Breast epithelium (tissue), 4 donors: ENCODE data around the gene CHMP5. TPM values are rescaled to one million over a fixed set of nuclear protein-coding genes. Genes with fewer than 3 reads are reported as not detected.

ENCODE experiments used
- DNase-seq, 2 donors: peaks; one replicate each; pipeline ENCODE4 v3.0.0-alpha.2; 2019; ENCODE audit warnings: low spot score in 2 of 2
- H3K27ac ChIP-seq, 2 donors: fragments of 200-600 bp; sonication (generic) in 1 of 2; one replicate each; pipeline ENCODE4 v1.5.1; 2016 to 2019; ENCODE audit warnings: mild to moderate bottlenecking in 1 of 2
- H3K27me3 ChIP-seq, 2 donors: fragments of 200-600 bp; sonication (generic) in 1 of 2; one replicate each; pipeline versions ENCODE4 v1.5.1 to v1.6.0; 2017 to 2019; ENCODE audit warnings: control low read depth in 1 of 2, mild to moderate bottlenecking in 1 of 2
- H3K36me3 ChIP-seq: fragments of 200-600 bp; one replicate; pipeline ENCODE4 v1.5.1; 2019
- H3K4me1 ChIP-seq, 2 donors: fragments of 200-600 bp; sonication (generic); one replicate each; pipeline ENCODE4 v1.5.1; 2016 to 2019; ENCODE audit warnings: control low read depth in 1 of 2
- H3K4me3 ChIP-seq, 3 donors: fragments of 200-600 bp; sonication (generic); 1 replicate in 2 of 3; 2 replicates in 1 of 3; pipeline ENCODE4 v1.5.1; 2016 to 2019; ENCODE audit warnings: mild to moderate bottlenecking in 3 of 3, moderate library complexity in 2 of 3
- H3K9me3 ChIP-seq, 2 donors: fragments of 200-600 bp; sonication (generic) in 1 of 2; one replicate each; pipeline ENCODE4 v1.5.1; 2016 to 2019; ENCODE audit warnings: control low read depth in 1 of 2
- CTCF ChIP-seq, 3 donors: fragments of 450-650 bp; IDR thresholded peaks; one replicate each; pipeline ENCODE4 v1.5.1; 2016 to 2017; ENCODE audit warnings: antibody characterized with exemption in 3 of 3, mild to moderate bottlenecking in 3 of 3, moderate library complexity in 3 of 3
- POLR2A ChIP-seq: fragments of 450-650 bp; IDR thresholded peaks from one replicate; pipeline ENCODE4 v1.6.1; 2016; ENCODE audit warnings: antibody characterized with exemption, mild to moderate bottlenecking, moderate library complexity
- POLR2AphosphoS5 ChIP-seq, 3 donors: sonication (generic); formaldehyde crosslinking; IDR thresholded peaks; one replicate each; pipeline ENCODE4 v1.6.1; 2017; ENCODE audit warnings: antibody characterized with exemption in 3 of 3
- intact Hi-C: fragments of 100-400 bp; cut with DNase I; formaldehyde crosslinking; loops from one replicate; pipeline ENCODE4 v1.15.1; 2023; ENCODE audit warnings: low total_unique reads
- total RNA-seq, 3 donors: library from RNA; depleted of rRNA; stranded (reverse); fragments of >200 nt; gene quantifications; one replicate each; pipeline ENCODE4 v1.1.0, GENCODE V29; 2016

Gene CHMP5
- 10 to 100 TPM; 63.1 to 73.4 (median 65.5) TPM for total RNA-seq

DNA sequence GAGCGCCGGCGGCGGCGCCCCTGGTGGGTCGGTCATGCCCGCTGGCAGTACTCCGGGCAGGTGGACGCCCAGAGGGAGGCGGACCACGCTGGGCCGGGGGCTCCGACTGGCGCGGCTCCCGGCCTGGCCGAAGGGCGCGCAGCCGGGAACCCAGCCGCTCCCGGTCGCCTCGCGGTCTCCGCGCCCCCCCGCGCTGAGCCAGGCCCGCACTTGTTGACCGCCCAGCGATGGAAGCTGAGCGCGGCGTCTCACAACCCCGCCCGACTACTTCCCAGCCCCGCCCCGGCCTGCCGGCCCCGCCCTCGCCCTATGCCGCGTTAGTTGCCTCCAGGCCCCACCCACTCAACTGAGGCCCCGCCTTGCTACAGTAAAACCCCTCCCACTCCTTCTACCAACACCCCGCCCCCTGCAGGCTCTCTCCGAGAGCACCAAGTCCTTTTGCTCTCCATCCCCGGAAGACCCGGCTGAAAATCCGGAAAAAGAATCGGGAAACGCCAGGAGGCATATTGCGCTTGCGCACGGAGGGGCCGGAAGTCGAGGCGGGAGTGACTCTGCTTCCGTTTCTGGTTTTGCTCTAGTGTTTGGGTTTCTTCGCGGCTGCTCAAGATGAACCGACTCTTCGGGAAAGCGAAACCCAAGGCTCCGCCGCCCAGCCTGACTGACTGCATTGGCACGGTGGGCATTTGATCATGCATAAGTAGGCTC, at the start of gene CHMP5, which contains the start of gene BAG1:
Gene CHMP5 (plus strand): TSS at position 577 of the 705 bp plus-strand sequence. CDS start 30 bp downstream, at position 607.
Gene BAG1 (minus strand): TSS at position 236 of the 705 bp plus-strand sequence.
- H3K4me1 ChIP-seq: peaks cover 0 to 8% of the 10 kb centered on the region in 2 donors
- H3K36me3 ChIP-seq: no peaks in the 10 kb centered on the region
- peak; percentile 61 to 80 (median 66) for TF ChIP-seq POLR2AphosphoS5 (IDR thresholded peaks at IDR 0.05)
- peak; percentile 8 for TF ChIP-seq POLR2A
- peak in 1 of 3 donors; percentile 28 for TF ChIP-seq CTCF (IDR thresholded peaks at IDR 0.05)
- H3K27ac ChIP-seq: peak within 1 kb of the TSS; percentile 95
- DNase-seq: peak; percentile 99 to 100
- H3K27me3 ChIP-seq: no peaks in the 10 kb centered on the region
- intact Hi-C loops: loop anchor here (2.0 kb wide), 1 partner anchor 74 kb away; no protein-coding TSS in a partner anchor
- H3K9me3 ChIP-seq: no peaks in the 10 kb centered on the region
- H3K4me3 ChIP-seq: peak within 1 kb of the TSS; percentile 97 to 98 (median 98)

DNA sequence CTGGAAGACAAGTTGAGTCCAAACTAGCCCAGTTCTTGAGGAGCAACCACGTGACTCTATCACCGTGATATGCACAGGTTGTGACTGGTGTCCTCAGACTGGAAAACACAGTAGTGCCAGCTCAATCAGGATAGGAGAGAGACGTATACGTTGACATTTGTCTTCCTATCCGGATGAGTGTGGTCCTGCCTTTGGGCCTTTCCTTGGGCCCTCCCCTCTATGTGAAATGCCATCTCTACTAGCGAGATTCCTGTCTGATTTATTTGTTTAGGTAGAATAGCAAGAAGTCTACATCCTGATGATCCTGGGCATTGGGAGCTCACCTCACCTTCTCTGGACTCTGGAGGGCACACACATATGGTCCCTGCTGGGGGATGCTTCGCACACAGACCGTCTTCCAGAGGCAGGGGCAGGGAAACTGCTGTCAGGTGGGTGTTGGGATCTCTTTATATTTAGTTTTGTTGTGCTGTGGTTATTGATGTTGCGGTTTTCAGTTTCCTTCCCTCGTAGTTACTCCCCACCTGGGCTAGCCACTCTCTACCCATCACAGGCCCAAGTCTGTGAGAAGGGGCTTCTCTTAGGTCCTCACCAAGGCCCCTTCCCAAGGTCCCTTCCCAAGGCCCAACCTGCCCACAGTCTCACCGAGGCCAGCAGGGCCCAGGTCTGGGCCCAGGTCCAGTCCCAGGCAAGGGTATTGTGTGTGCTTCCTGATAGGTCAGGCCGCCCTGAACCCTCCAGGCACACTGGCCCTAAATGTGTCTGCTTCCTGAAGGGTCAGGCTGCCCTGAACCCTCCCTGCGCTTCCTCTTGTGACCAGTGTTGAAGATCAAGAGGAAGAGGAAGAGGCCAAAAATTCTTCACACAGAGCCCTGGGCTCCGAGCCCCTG, 43.9 kb upstream of the CHMP5 start:
- Histone ChIP-seq H3K4me1 (no peaks in the 10 kb centered on the region), H3K36me3 (no peaks in the 10 kb centered on the region), H3K27me3 (no peaks in the 10 kb centered on the region), H3K9me3 (no peaks in the 10 kb centered on the region), H3K4me3 (no peak overlapping the region), H3K27ac (no peak overlapping the region)
- no peak for TF ChIP-seq POLR2AphosphoS5 (IDR thresholded peaks at IDR 0.05)
- no peak for TF ChIP-seq POLR2A
- TF ChIP-seq CTCF (IDR thresholded peaks at IDR 0.05): no peak
- intact Hi-C loops: no loop called here
- no peak for DNase-seq

DNA sequence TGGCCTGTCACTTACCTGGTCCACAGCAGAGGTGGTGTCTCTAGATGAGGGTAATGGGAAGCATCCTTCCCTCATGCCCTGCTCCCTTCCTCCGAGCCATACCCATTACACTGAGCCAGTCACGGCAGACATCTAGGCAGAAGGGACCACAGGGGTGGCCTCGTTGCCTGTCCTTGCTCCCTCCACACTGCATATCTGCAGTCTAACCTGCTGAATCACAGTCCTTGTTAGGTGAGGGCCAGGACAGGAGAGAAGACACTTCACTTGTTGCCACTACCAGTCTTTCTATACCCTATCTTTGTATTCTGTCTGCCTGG, 43.3 kb upstream of the CHMP5 start:
- H3K27ac ChIP-seq: no peak overlapping the region
- H3K9me3 ChIP-seq: no peaks in the 10 kb centered on the region
- no peaks in the 10 kb centered on the region for H3K27me3 ChIP-seq
- no peaks in the 10 kb centered on the region for H3K36me3 ChIP-seq
- intact Hi-C loops: no loop called here
- H3K4me1 ChIP-seq: no peaks in the 10 kb centered on the region
- no peak overlapping the region for H3K4me3 ChIP-seq
- TF ChIP-seq CTCF (IDR thresholded peaks at IDR 0.05) (no peak), POLR2A (no peak), POLR2AphosphoS5 (IDR thresholded peaks at IDR 0.05) (no peak)
- DNase-seq: no peak

DNA sequence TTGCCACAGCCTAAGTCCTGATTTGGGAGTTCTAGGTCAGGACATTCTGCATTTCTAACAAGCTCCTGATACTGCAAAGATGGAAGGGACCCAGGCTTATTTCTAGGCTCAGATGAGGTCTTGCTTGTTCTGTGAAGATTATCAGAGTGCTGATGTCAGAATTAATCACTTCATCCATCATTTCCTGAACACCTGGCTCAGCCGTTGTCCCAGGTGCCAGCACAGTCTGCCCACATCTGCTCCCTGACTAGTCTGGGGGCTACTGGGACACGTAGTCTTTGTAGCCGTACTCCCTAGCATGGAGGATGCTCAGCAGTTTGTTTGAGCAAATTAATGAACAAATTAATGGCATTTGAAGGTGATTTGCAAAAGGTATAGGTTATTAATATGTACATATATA, 42.8 kb upstream of the CHMP5 start:
- no peaks in the 10 kb centered on the region for H3K36me3 ChIP-seq
- no peaks in the 10 kb centered on the region for H3K27me3 ChIP-seq
- no peak overlapping the region for H3K27ac ChIP-seq
- no peaks in the 10 kb centered on the region for H3K4me1 ChIP-seq
- no peak for DNase-seq
- H3K9me3 ChIP-seq: no peaks in the 10 kb centered on the region
- intact Hi-C loops: no loop called here
- no peak overlapping the region for H3K4me3 ChIP-seq
- TF ChIP-seq POLR2AphosphoS5 (IDR thresholded peaks at IDR 0.05): no peak
- TF ChIP-seq CTCF (IDR thresholded peaks at IDR 0.05): no peak
- no peak for TF ChIP-seq POLR2A

DNA sequence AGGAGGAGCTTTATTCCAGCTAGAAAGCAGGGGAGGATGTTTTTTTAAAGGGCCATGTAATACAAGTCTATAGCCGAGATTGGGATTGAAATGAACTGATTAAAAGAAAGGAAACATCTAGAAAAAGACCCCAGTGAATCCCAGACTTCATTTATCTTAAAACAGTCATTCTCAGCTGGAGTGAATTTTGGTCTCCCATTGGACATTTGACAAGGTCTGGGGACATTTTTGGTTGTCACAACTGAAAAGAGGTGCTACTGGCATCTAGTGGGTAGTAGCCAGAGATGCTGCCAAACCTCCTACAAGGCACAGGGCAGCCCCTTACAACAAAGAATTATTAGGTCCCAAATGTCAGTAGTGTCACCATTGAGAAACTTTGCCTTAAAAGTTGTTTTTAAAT, 41.2 kb upstream of the CHMP5 start:
- no peak overlapping the region for H3K4me3 ChIP-seq
- H3K27ac ChIP-seq: no peak overlapping the region
- no peak for DNase-seq
- TF ChIP-seq POLR2AphosphoS5 (IDR thresholded peaks at IDR 0.05): no peak
- TF ChIP-seq POLR2A: no peak
- no peak for TF ChIP-seq CTCF (IDR thresholded peaks at IDR 0.05)
- intact Hi-C loops: no loop called here
- H3K9me3 ChIP-seq: no peaks in the 10 kb centered on the region
- no peaks in the 10 kb centered on the region for H3K36me3 ChIP-seq
- no peaks in the 10 kb centered on the region for H3K27me3 ChIP-seq
- no peaks in the 10 kb centered on the region for H3K4me1 ChIP-seq
